Stimulated activated CD4-positive, alpha-beta T cell treated with anti-CD3 and anti-CD28 coated beads, Interleukin-15, amount 100 ng/mL, for 1 hour (primary cell): ENCODE measurements around the gene SLC7A10.

ENCODE experiments used
- DNase-seq, 2 donors: peaks; one replicate each; pipeline ENCODE4 v3.0.0-alpha.2; 2020; ENCODE audit warnings: low read depth in 1 of 2, low spot score in 1 of 2

Gene SLC7A10

GRCh38 chr19:33255781-33256180 lies 30.1 kb upstream of the SLC7A10 start:
- no peak for DNase-seq

DNA sequence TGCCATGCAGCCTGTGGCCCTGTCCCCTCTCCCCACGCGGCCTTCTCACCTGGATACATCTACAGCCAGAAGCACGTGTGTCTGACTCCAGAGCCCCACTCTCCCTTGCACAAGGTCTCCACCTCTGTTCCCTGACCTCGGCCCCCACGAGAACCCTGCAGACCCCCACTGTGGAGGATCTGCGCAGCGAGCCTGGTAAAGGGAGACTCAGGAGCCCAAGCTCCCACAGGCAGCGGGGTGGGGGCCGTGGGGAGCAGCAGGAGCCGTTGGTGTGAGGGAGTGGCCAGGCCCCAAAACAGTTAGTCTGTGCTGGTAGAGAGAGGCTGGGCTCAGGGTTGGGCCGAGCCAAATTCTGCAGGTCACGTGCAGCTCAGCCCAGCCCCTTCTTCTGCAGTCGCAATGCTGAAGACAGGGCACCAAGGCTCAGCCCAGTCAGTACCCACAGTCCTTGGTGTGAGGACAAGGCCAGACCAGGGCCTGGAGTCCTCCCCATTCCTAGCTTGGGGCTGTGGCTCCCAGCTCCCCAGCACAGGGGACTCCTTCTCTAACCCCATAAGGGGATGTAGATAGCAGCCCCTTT lies 28.7 kb upstream of the SLC7A10 start:
- DNase-seq = no peak

DNA sequence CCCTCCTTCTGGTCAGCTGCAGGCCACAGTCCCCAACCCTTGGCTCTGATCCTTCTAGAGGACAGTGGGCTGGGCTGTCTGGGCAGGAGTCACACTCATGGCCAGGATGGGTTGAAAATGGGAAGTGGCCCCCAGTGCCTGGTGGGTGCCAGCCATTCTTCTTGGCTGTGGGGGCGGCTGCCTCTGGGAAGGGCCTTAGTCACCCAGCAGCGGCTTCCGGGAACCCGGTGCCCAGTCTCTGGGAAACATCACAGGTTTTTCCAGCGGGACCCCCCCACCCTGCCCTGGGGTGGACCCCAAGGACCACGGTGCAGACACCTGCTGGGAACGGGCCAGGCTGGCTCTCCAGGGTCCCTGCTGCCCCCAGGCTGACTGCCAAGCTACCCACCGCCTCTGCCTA lies 27.3 kb upstream of the SLC7A10 start:
- no peak for DNase-seq

GRCh38 chr19:33252418-33252962 lies 26.8 kb upstream of the SLC7A10 start:
- no peak for DNase-seq

GRCh38 chr19:33251526-33252090 lies 26.0 kb upstream of the SLC7A10 start:
- no peak for DNase-seq

DNA sequence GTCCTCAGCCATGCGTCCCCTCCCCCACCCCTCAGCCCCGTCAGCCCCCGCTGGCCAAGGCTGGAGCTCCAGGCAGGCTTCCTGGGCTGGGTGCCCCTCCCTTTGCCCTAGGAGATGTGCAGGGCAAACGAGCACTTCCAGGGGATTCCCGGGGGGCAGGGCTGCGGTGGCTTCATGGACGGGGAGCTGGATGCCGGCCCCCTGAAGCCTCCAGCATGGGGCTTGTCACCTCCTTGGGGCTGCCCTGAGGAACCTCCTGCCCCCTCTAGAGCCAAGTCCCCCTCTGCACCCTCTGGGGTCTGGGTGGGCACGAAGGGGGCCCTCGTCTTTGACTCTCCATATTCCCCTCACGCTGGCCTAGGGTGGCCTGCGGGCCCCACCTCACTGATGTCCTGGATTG lies 25.4 kb upstream of the SLC7A10 start:
- no peak for DNase-seq

GRCh38 chr19:33250500-33250899 lies 24.9 kb upstream of the SLC7A10 start:
- no peak for DNase-seq

GRCh38 chr19:33249740-33250366 lies 24.2 kb upstream of the SLC7A10 start:
- DNase-seq = no peak

DNA sequence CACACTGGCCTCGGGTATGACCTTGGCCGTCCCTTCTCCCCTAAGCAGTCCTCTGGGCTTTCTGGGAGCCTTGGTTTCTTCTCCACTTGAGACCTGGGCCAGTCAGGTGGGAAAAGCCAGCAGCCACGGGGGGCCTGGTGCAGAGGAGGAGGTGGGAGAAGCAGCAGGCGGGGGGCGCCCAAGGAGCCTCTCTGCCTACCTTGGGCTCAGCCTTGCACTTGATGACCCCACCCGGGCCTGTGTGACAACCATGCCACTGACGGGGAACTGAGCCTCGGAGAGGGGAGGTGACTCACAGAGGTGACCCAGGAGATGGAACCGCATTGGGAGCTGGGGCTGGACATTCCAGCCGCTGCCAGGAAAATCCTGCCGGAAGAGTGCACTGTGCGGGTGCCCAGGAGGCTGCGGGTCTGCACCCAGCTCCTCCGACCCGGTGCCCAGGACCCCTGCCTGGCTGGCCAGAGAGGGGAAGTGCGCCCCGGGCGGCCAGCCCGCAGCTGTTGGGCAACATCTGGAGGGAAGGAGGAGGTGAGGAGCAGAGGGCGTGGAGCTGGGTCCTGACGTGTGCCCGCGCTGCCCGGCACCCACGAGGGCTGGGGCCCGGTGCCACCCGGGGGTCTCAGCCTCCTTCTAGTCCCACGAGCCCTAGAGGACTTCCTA lies 23.4 kb upstream of the SLC7A10 start:
- DNase-seq = no peak

- DNase-seq = no peak
Measured at GRCh38 chr19:33248553-33248953, 22.9 kb upstream of the SLC7A10 start.

- no peak for DNase-seq
Measured at GRCh38 chr19:33248104-33248503, 22.5 kb upstream of the SLC7A10 start.

GRCh38 chr19:33247441-33247819 lies 21.8 kb upstream of the SLC7A10 start:
- DNase-seq = no peak

DNA sequence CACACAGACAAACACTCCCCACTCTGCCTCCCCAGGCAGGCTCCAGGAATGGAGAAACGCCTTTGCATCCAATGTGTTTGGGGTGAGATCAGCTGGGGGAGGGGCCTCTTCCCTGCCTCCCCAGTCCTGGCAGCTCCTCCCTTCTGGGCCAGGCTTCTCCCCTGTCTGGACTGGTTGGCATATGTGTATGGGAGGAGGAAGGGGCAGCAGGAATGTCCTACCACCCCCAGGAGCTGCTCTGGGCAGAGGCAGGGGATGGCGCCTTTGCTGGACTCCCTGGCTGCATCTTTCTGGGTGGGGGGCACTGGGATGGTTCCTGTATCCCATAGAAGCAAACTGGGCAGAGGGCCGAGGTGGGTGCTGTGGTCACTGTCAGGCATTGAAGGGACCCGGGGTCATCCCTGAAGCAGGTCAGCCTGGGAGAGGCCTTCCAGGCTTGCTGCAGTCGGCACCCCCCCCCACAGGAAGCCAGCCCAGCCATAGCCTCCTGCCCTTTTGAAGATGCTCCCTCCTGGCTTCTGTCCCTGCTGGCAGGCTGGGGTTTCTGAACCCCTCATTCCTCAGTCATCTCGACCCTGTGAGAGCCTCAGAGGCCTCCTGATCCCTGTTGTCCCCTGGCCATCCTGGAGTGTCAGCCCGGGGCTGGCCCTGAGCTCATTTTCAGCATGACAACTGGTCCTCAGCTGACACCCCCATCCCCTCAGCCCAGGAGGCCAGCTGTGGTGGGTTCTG lies 21.2 kb upstream of the SLC7A10 start:
- DNase-seq = no peak

- DNase-seq = no peak
Measured at GRCh38 chr19:33245948-33246708, 20.5 kb upstream of the SLC7A10 start.

DNA sequence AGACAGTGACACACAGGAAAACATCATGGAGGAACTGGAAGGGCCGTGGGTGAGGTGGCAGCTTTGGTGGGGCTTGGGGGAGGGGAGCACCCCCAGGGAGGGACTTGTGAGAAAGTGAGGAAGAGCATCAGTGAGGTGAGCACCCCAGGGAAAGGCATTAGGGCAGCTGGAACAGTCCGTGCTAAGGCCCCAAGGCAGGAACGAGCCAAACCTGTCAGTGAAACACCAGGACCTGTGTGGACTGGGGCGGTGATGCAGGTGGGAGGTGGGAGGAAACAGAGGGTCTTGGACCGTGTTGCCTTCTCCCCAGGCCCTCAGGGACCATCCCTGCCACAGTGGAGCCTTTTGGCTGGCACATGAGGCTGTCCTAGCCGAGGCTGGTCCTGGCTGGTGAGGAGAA lies 17.3 kb upstream of the SLC7A10 start:
- no peak for DNase-seq

- DNase-seq = no peak
Measured at GRCh38 chr19:33242131-33242530, 16.5 kb upstream of the SLC7A10 start.

DNA sequence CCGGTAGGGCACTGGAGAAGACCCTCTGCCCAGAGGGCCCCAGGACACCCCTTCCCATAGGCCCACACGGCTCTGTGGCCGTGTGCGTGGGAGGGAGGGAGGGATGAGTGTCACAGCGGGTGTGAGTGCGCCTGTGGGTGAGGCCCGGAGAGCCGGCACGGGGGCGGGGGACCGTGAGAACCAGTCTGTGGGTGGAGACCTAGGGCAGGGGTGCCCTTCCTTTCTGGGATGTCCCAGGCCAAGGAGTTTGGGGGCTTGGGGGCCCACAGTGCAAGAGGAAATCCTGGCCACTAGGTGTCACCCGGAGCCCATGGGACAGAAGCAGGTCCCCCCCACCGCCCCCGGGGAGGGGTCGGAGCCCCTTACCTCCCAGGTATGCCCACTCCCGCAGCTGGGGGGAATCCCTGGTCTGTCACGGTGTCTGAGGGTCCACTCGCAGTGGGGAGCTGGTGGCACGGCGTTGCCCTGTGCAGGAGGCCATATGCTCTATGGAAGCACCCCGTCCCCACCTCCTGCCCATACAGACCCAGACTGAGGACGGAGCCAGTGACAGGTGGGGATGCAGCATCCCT lies 16.0 kb upstream of the SLC7A10 start:
- no peak for DNase-seq

DNA sequence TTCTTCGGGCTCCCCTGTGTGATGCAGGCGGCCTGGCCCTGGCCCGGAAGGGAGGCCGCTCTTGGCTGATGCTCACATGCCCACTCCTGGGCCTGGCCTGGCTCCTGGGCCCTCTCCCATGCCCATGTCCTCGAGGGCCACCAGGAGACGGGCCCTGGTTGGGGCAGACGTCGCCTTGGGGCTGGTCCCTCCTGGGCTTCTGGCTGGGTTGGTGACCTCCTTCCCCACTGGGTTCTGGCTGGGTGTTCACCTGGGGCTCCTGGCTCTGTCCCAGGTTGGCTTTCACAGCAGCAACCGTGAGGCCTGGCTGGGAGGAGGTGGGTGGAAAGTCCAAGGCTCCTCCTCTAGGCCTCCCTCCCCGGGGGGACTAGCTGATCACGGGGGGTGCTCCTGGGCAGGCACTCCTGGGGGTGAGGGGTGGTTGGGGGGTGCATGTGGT lies 15.5 kb upstream of the SLC7A10 start:
- no peak for DNase-seq

DNA sequence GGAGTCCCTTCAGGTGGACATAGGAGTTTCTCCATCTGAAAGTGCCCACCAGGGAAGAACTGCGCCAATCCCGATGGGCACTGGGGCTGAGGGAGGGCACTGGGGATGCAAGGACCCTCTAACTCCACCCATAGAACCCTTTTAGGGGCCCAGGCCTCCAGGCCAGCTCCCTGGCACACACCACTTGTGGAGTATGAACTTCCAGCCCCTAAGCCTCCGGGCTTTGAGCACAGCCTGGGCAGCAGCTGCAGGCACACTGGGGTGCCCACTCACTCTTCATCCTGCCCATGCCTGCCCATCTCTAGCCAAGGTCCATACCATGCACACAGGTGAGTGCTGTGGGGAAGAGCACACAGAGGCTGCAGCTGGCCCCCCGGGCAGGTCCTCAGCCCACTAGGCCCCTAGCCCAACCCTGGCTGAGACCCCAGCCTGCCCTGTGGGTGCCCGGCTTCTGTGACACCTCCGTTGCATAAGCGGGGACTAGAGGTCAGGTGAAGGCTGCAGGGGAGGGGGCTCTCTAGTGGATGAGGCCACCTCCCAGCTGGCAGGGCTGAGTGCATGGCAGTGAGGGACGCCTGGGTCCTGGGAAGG lies 14.6 kb upstream of the SLC7A10 start:
- DNase-seq = no peak
